GM23338 (cell line): ENCODE results near the gene ANTXR2. TPM values are rescaled to one million over a fixed set of nuclear protein-coding genes. Genes with fewer than 3 reads are reported as not detected.

ENCODE experiments used
- ATAC-seq: fragments of 200-7000 bp; cut with Tn5 transposase; 3 replicates; pipeline ENCODE4 v1.9.1; 2020
- DNase-seq: peaks from one replicate; pipeline ENCODE4 v3.0.0-alpha.2; 2015; ENCODE audit warnings: low spot score
- H2AFZ ChIP-seq: fragments of 200-600 bp; sonication (generic); 2 replicates; pipeline ENCODE4 v1.8.0; 2016; ENCODE audit warnings: antibody characterized with exemption, mild to moderate bottlenecking, moderate library complexity
- H3F3A ChIP-seq: fragments of 200-600 bp; sonication (generic); replicated peaks from 2 replicates; pipeline ENCODE4 v1.8.0; 2017; ENCODE audit warnings: antibody characterized with exemption, mixed run types, low read depth
- H3K27ac ChIP-seq: fragments of 200-600 bp; sonication (generic); 2 replicates; pipeline ENCODE4 v1.6.1; 2016; ENCODE audit warnings: low read depth
- H3K27me3 ChIP-seq: fragments of 200-600 bp; sonication (generic); 2 replicates; pipeline ENCODE4 v1.8.0; 2016; ENCODE audit warnings: mild to moderate bottlenecking, mixed run types, moderate library complexity; ENCODE audit not compliant: insufficient read depth
- H3K36me3 ChIP-seq: fragments of 200-600 bp; sonication (generic); 2 replicates; pipeline ENCODE4 v1.8.0; 2016; ENCODE audit warnings: mild to moderate bottlenecking; ENCODE audit not compliant: insufficient read depth
- H3K4me1 ChIP-seq: fragments of 200-600 bp; sonication (generic); 2 replicates; pipeline ENCODE4 v1.8.0; 2016; ENCODE audit warnings: mild to moderate bottlenecking, moderate library complexity; ENCODE audit not compliant: insufficient read depth
- H3K4me2 ChIP-seq: fragments of 200-600 bp; sonication (generic); 2 replicates; pipeline ENCODE4 v1.7.1; 2017; ENCODE audit warnings: mixed run types
- H3K4me3 ChIP-seq: fragments of 200-600 bp; sonication (generic); 2 replicates; pipeline ENCODE4 v1.6.1; 2016; ENCODE audit warnings: mixed run types
- H3K79me2 ChIP-seq: fragments of 200-600 bp; sonication (generic); replicated peaks from 2 replicates; pipeline ENCODE4 v1.8.0; 2017; ENCODE audit warnings: mild to moderate bottlenecking; ENCODE audit not compliant: insufficient read depth
- H3K9me2 ChIP-seq: fragments of 200-600 bp; sonication (generic); 2 replicates; pipeline ENCODE4 v1.8.0; 2017; ENCODE audit not compliant: insufficient read depth
- H4K20me1 ChIP-seq: fragments of 200-600 bp; sonication (generic); replicated peaks from 2 replicates; pipeline ENCODE4 v1.8.0; 2017; ENCODE audit warnings: mild to moderate bottlenecking; ENCODE audit not compliant: insufficient read depth
- H3K27ac Mint-ChIP-seq: 2 replicates; pipeline ENCODE4 v1.8.0; 2020; ENCODE audit warnings: inconsistent platforms, mild to moderate bottlenecking, moderate library complexity, mixed read lengths
- H3K27me3 Mint-ChIP-seq: 3 replicates; pipeline ENCODE4 v1.8.0; 2022; ENCODE audit warnings: low read depth, mild to moderate bottlenecking, moderate library complexity, mixed read lengths, inconsistent platforms; ENCODE audit not compliant: insufficient read depth, poor library complexity
- H3K36me3 Mint-ChIP-seq: 3 replicates; pipeline ENCODE4 v1.8.0; 2021; ENCODE audit warnings: low read depth, mild to moderate bottlenecking, inconsistent platforms, moderate library complexity, mixed read lengths
- H3K4me1 Mint-ChIP-seq: 3 replicates; pipeline ENCODE4 v1.8.0; 2020; ENCODE audit warnings: mild to moderate bottlenecking, inconsistent platforms, mixed read lengths
- H3K4me3 Mint-ChIP-seq: 3 replicates; pipeline ENCODE4 v1.8.0; 2021; ENCODE audit warnings: moderate library complexity, mild to moderate bottlenecking, inconsistent platforms, mixed read lengths
- H3K9me3 Mint-ChIP-seq: 3 replicates; pipeline ENCODE4 v1.8.0; 2020; ENCODE audit warnings: moderate library complexity, mild to moderate bottlenecking, inconsistent platforms, mixed read lengths
- CREB1 ChIP-seq: fragments of 250-450 bp; sonication (Bioruptor Pico); IDR thresholded peaks from 2 replicates; pipeline ENCODE4 v1.5.0; 2020; ENCODE audit warnings: low read depth, mild to moderate bottlenecking, moderate library complexity
- CTCF ChIP-seq, 2 experiments: fragments of 200-600 bp in 1 of 2; sonication (generic) in 1 of 2; conservative IDR thresholded peaks; 2 replicates each; pipeline versions ENCODE4 v1.5.1 to v1.6.1; 2016 to 2017; ENCODE audit warnings: antibody characterized with exemption in 2 of 2, low read depth in 2 of 2, mild to moderate bottlenecking in 2 of 2, moderate library complexity in 1 of 2
- ETS1 ChIP-seq: IDR thresholded peaks from 2 replicates; pipeline ENCODE4 v1.6.1; 2016; ENCODE audit warnings: antibody characterized with exemption
- EZH2 ChIP-seq: fragments of 200-600 bp; sonication (generic); IDR thresholded peaks from one replicate; pipeline ENCODE4 v1.8.0; 2017; ENCODE audit warnings: antibody characterized with exemption, mild to moderate bottlenecking, low read depth; ENCODE audit not compliant: unreplicated experiment
- EZH2phosphoT487 ChIP-seq: fragments of 200-600 bp; sonication (generic); IDR thresholded peaks from one replicate; pipeline ENCODE4 v1.8.1; 2018; ENCODE audit warnings: antibody characterized with exemption; ENCODE audit not compliant: unreplicated experiment
- JUNB ChIP-seq: IDR thresholded peaks from one replicate; pipeline ENCODE4 v1.6.1; 2016; ENCODE audit warnings: antibody characterized with exemption; ENCODE audit not compliant: unreplicated experiment
- NANOG ChIP-seq: IDR thresholded peaks from 2 replicates; pipeline ENCODE4 v1.6.1; 2016; ENCODE audit warnings: antibody characterized with exemption, borderline replicate concordance
- POLR2AphosphoS5 ChIP-seq: IDR thresholded peaks from 2 replicates; pipeline ENCODE4 v1.6.1; 2016; ENCODE audit warnings: antibody characterized with exemption, low read depth
- REST ChIP-seq: IDR thresholded peaks from one replicate; pipeline ENCODE4 v1.6.1; 2018; ENCODE audit warnings: antibody characterized with exemption; ENCODE audit not compliant: unreplicated experiment
- STAT1 ChIP-seq: IDR thresholded peaks from one replicate; pipeline ENCODE4 v1.6.1; 2016; ENCODE audit warnings: antibody characterized with exemption; ENCODE audit not compliant: unreplicated experiment
- ZNF114 ChIP-seq: fragments of 250-450 bp; sonication (Bioruptor Pico); IDR thresholded peaks from 2 replicates; pipeline ENCODE4 v1.5.0; 2020; ENCODE audit warnings: mild to moderate bottlenecking, moderate library complexity
- ZNF331 ChIP-seq: fragments of 250-450 bp; sonication (Bioruptor Pico); IDR thresholded peaks from 2 replicates; pipeline ENCODE4 v1.5.0; 2020; ENCODE audit warnings: low read depth, mild to moderate bottlenecking, moderate library complexity
- ZNF462 ChIP-seq: fragments of 250-450 bp; sonication (Bioruptor Pico); IDR thresholded peaks from 2 replicates; pipeline ENCODE4 v1.5.0; 2020; ENCODE audit warnings: mild to moderate bottlenecking, moderate library complexity
- polyA plus RNA-seq: library from polyadenylated mRNA; unstranded; fragments of >200 nt; fragmentation: Nextera tagmentation; extraction: Ambion mirVana; gene quantifications from 2 replicates; pipeline ENCODE4 v1.2.1, GENCODE V29; 2016
- total RNA-seq: library from RNA; depleted of rRNA; stranded (reverse); fragments of >200 nt; shearing (Covaris generic); gene quantifications from 2 replicates; pipeline ENCODE4 v1.2.3, GENCODE V29; 2014

Gene ANTXR2
- total and polyA plus RNA-seq, 2 experiments from 2014 or later: 2.0 to 5.3 TPM

- no peaks in the 10 kb centered on the region for H3K27me3 ChIP-seq
- Mint-ChIP-seq H3K27me3 (no peaks in the 10 kb centered on the region), H3K9me3 (no peaks in the 10 kb centered on the region), H3K4me3 (no peak overlapping the region), H3K4me1 (no peaks in the 10 kb centered on the region), H3K36me3 (no peaks in the 10 kb centered on the region), H3K27ac (no peak overlapping the region)
- no peak overlapping the region for H3K4me3 ChIP-seq
- no peak overlapping the region for H3K27ac ChIP-seq
- H3F3A ChIP-seq: no peaks in the 10 kb centered on the region
- H3K4me2 ChIP-seq: no peak overlapping the region
- DNase-seq: no peak
- no peaks in the 10 kb centered on the region for H3K79me2 ChIP-seq
- H4K20me1 ChIP-seq: no peaks in the 10 kb centered on the region
- H3K9me2 ChIP-seq: peaks cover 6% of the 10 kb centered on the region; the same call in 1 of the 2 replicates
- no peak for ATAC-seq
- no peaks in the 10 kb centered on the region for H3K36me3 ChIP-seq
- H2AFZ ChIP-seq: no peak overlapping the region
- TF ChIP-seq ZNF331 (CRISPR knock-in tag) (no peak), ETS1 (no peak), CTCF (conservative IDR thresholded peaks at IDR 0.05; ENCODE audit: low read depth in 2 of 2) (no peak), EZH2phosphoT487 (no peak), NANOG (no peak), STAT1 (no peak), POLR2AphosphoS5 (no peak), ZNF462 (CRISPR knock-in tag) (no peak), EZH2 (no peak), REST (no peak), CREB1 (CRISPR knock-in tag) (no peak), ZNF114 (no peak), JUNB (no peak)
- H3K4me1 ChIP-seq: no peaks in the 10 kb centered on the region
Measured at GRCh38 chr4:79863333-79863732, 209.7 kb downstream of the ANTXR2 start.
